ENCODE data around the gene HS3ST3A1.
"Not testable (repeated sequence)": the region's sequence is repeated elsewhere in the genome, so short reads cannot be mapped to it uniquely, and the experiment has no call there.

The HS3ST3A1 gene

GRCh38 chr17:13539421-13539820 lies 62.3 kb downstream of the HS3ST3A1 start:
- H3K4me3 ChIP-seq (ENCODE audit: low read depth, low read length), result no peak overlapping the region

- no peak overlapping the region for H3K4me3 ChIP-seq (ENCODE audit: low read depth, low read length)
These were observed 62.8 kb downstream of the HS3ST3A1 start for GRCh38 chr17:13538841-13539411.

- no peak overlapping the region for H3K4me3 ChIP-seq (ENCODE audit: low read depth, low read length)
These were observed 63.7 kb downstream of the HS3ST3A1 start for GRCh38 chr17:13537871-13538643.

- H3K4me3 ChIP-seq (ENCODE audit: low read depth, low read length), result no peak overlapping the region
These were observed 64.5 kb downstream of the HS3ST3A1 start for GRCh38 chr17:13537167-13537731.

GRCh38 chr17:13534946-13535345 lies 66.8 kb downstream of the HS3ST3A1 start:
- H3K4me3 ChIP-seq (ENCODE audit: low read depth, low read length), result no peak overlapping the region

GRCh38 chr17:13531721-13532120 lies 70.0 kb downstream of the HS3ST3A1 start:
- H3K4me3 ChIP-seq (ENCODE audit: low read depth, low read length), result no peak overlapping the region

- no peak overlapping the region for H3K4me3 ChIP-seq (ENCODE audit: low read depth, low read length)
These were observed 75.9 kb downstream of the HS3ST3A1 start for GRCh38 chr17:13525876-13526275.

GRCh38 chr17:13523164-13523563 lies 78.6 kb downstream of the HS3ST3A1 start:
- H3K4me3 ChIP-seq (ENCODE audit: low read depth, low read length), result no peak overlapping the region

- no peak overlapping the region for H3K4me3 ChIP-seq (ENCODE audit: low read depth, low read length)
These were observed 79.0 kb downstream of the HS3ST3A1 start for GRCh38 chr17:13522749-13523148.

GRCh38 chr17:13521784-13522183 lies 79.9 kb downstream of the HS3ST3A1 start:
- no peak overlapping the region for H3K4me3 ChIP-seq (ENCODE audit: low read depth, low read length)

GRCh38 chr17:13520899-13521572 lies 80.7 kb downstream of the HS3ST3A1 start:
- no peak overlapping the region for H3K4me3 ChIP-seq (ENCODE audit: low read depth, low read length)

- H3K4me3 ChIP-seq (ENCODE audit: low read depth, low read length), result no peak overlapping the region
These were observed 83.3 kb downstream of the HS3ST3A1 start for GRCh38 chr17:13518261-13519000.

- no peak overlapping the region for H3K4me3 ChIP-seq (ENCODE audit: low read depth, low read length)
These were observed 88.7 kb downstream of the HS3ST3A1 start for GRCh38 chr17:13513039-13513405.

GRCh38 chr17:13510062-13510461 lies 91.7 kb downstream of the HS3ST3A1 start:
- no peak overlapping the region for H3K4me3 ChIP-seq (ENCODE audit: low read depth, low read length)

- no peak overlapping the region for H3K4me3 ChIP-seq (ENCODE audit: low read depth, low read length)
These were observed 92.2 kb downstream of the HS3ST3A1 start for GRCh38 chr17:13509527-13509926.

- H3K4me3 ChIP-seq (ENCODE audit: low read depth, low read length), result no peak overlapping the region
These were observed 92.8 kb downstream of the HS3ST3A1 start for GRCh38 chr17:13508896-13509295.

GRCh38 chr17:13503526-13503925 lies 98.2 kb downstream of the HS3ST3A1 start:
- H3K4me3 ChIP-seq (ENCODE audit: low read depth, low read length), result no peak overlapping the region

- no peak overlapping the region for H3K4me3 ChIP-seq (ENCODE audit: low read depth, low read length)
These were observed 99.5 kb downstream of the HS3ST3A1 start for GRCh38 chr17:13502263-13502662.

- H3K4me3 ChIP-seq (ENCODE audit: low read depth, low read length), result no peak overlapping the region
These were observed 100.8 kb downstream of the HS3ST3A1 start for GRCh38 chr17:13500947-13501346.

- no peak overlapping the region for H3K4me3 ChIP-seq (ENCODE audit: low read depth, low read length)
These were observed 103.5 kb downstream of the HS3ST3A1 start for GRCh38 chr17:13498184-13498583.

GRCh38 chr17:13496553-13497056 lies 105.1 kb downstream of the HS3ST3A1 start:
- H3K4me3 ChIP-seq (ENCODE audit: low read depth, low read length), result not testable (repeated sequence)
